Spleen (tissue), 7 donors: ENCODE results near the gene KIF23.

ENCODE experiments used
- CTCF ChIP-seq, 11 experiments: fragments of 200-600 bp in 7 of 11; fragments of 450-650 bp in 4 of 11; sonication (generic) in 4 of 11; IDR thresholded peaks in 8 of 11; conservative IDR thresholded peaks in 3 of 11; 1 replicate in 7 of 11; 2 replicates in 4 of 11; pipeline versions ENCODE4 v1.4.0 to v1.8.0; 2016 to 2021; ENCODE audit warnings: antibody characterized with exemption in 11 of 11, inconsistent platforms in 4 of 11, mild to moderate bottlenecking in 1 of 11
- POLR2AphosphoS5 ChIP-seq, 3 donors: sonication (generic); formaldehyde crosslinking; IDR thresholded peaks; one replicate each; pipeline ENCODE4 v1.5.1; 2017; ENCODE audit warnings: antibody characterized with exemption in 3 of 3
- donor health status: DM: no; HTN: no; CAD: no; lungs with moderate emphysema.
- donor health status: DM: no; HTN: no; CAD: no.
- donor health status: DM: no; HTN: no; CAD: no.

DNA sequence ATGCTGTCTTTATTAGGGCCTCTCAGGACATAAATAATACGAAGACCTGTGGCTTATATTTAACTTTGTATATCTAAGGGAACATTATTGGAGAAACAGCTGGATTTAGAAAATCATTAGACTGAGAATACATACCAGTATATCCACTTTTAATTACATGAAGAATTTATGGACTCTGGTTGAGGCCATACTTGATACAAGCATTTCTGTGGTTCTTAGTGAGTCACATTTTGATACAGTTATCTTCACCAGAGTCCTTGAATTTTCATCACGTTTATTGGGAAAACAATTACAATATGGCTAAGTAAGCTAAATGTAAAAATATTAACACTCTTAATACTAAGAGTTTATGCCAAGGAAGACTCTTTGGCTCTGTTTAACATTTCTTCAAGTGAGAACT, 9.9 kb downstream of the KIF23 start:
- TF ChIP-seq CTCF (IDR thresholded peaks at IDR 0.05 in 8 of 11, conservative IDR thresholded peaks at IDR 0.05 in 3 of 11) (no peak), POLR2AphosphoS5 (IDR thresholded peaks at IDR 0.05) (no peak)
